SK-N-SH (cell line): Measurements from ENCODE around the gene AANAT. TPM values are rescaled to one million over a fixed set of nuclear protein-coding genes. Genes with fewer than 3 reads are reported as not detected.
A peak's percentile ranks its signal among the peaks of the same experiment; 100 is the strongest.

Experiments used
- CTCF ChIA-PET: fragments of 300-600, 350-600 bp; formaldehyde crosslinking; extraction: SDS; loops from one replicate; lab custom pipeline; 2021; lab: Yijun Ruan, JAX
- POLR2A ChIA-PET: fragments of 350-600 bp; sonication (Branson Sonifier 250); formaldehyde crosslinking; extraction: SDS; loops from one replicate; lab custom pipeline; 2020; ENCODE audit warnings: antibody characterized with exemption, inconsistent platforms; lab: Yijun Ruan, JAX
- DNase-seq: peaks from one replicate; pipeline ENCODE4 v3.0.0; 2012
- H2AFZ ChIP-seq: fragments of 200-600 bp; sonication (generic); 2 replicates; pipeline ENCODE4 v1.8.1; 2016; ENCODE audit warnings: antibody characterized with exemption, mild to moderate bottlenecking, low read depth
- H3F3A ChIP-seq: fragments of 200-600 bp; sonication (generic); replicated peaks from 2 replicates; pipeline ENCODE3; 2016; ENCODE audit warnings: antibody characterized with exemption, mild to moderate bottlenecking; ENCODE audit not compliant: insufficient read depth
- H3K27ac ChIP-seq, 2 experiments: fragments of 200-500 bp in 1 of 2; fragments of 200-600 bp in 1 of 2; sonication (Bioruptor generic) in 1 of 2; sonication (generic), shearing (Covaris generic) in 1 of 2; 2 replicates each; pipeline versions ENCODE4 v1.5.1 to v1.6.1; 2014 to 2016; ENCODE audit warnings: low read depth in 2 of 2, inconsistent platforms in 1 of 2, low read length in 1 of 2, mild to moderate bottlenecking in 1 of 2, mixed read lengths in 1 of 2
- H3K27me3 ChIP-seq: fragments of 200-600 bp; sonication (generic), shearing (Covaris generic); 2 replicates; pipeline ENCODE4 v1.6.1; 2016; ENCODE audit warnings: mixed run types; ENCODE audit not compliant: insufficient read depth
- H3K36me3 ChIP-seq, 2 experiments: fragments of 200-500 bp in 1 of 2; fragments of 200-600 bp in 1 of 2; sonication (Bioruptor generic) in 1 of 2; sonication (generic) in 1 of 2; replicated peaks in 1 of 2; 2 replicates each; pipeline versions ENCODE3 to v1.5.1; 2014 to 2016; ENCODE audit warnings: low read length in 1 of 2, mild to moderate bottlenecking in 1 of 2; ENCODE audit not compliant: insufficient read depth in 2 of 2, control insufficient read depth in 1 of 2
- H3K4me1 ChIP-seq, 2 experiments: fragments of 200-500 bp in 1 of 2; fragments of 200-600 bp in 1 of 2; sonication (Bioruptor generic) in 1 of 2; sonication (generic), shearing (Covaris generic) in 1 of 2; 2 replicates each; pipeline versions ENCODE4 v1.5.1 to v1.6.1; 2014 to 2016; ENCODE audit warnings: low read depth in 1 of 2, low read length in 1 of 2, mixed run types in 1 of 2; ENCODE audit not compliant: insufficient read depth in 2 of 2, control insufficient read depth in 1 of 2
- H3K4me2 ChIP-seq: fragments of 200-600 bp; sonication (generic), shearing (Covaris generic); 2 replicates; pipeline ENCODE4 v1.6.1; 2017; ENCODE audit warnings: mixed run types
- H3K4me3 ChIP-seq, 2 experiments: fragments of 200-500 bp in 1 of 2; fragments of 200-600 bp in 1 of 2; sonication (Bioruptor generic) in 1 of 2; sonication (generic), shearing (Covaris generic) in 1 of 2; 2 replicates each; pipeline versions ENCODE4 v1.5.1 to v1.8.1; 2014 to 2016; ENCODE audit warnings: low read depth in 2 of 2, inconsistent platforms in 1 of 2, low read length in 1 of 2, mild to moderate bottlenecking in 1 of 2, mixed read lengths in 1 of 2, moderate library complexity in 1 of 2
- H3K79me2 ChIP-seq: fragments of 200-600 bp; sonication (generic); 2 replicates; pipeline ENCODE4 v1.8.1; 2017; ENCODE audit warnings: mild to moderate bottlenecking; ENCODE audit not compliant: insufficient read depth
- H3K9ac ChIP-seq: fragments of 200-600 bp; sonication (generic); 2 replicates; pipeline ENCODE4 v1.6.1; 2017; ENCODE audit warnings: mixed run types
- H3K9me2 ChIP-seq: fragments of 200-600 bp; sonication (generic); 2 replicates; pipeline ENCODE4 v1.6.1; 2017; ENCODE audit warnings: mixed run types
- H3K9me3 ChIP-seq: fragments of 200-600 bp; sonication (generic); 2 replicates; pipeline ENCODE4 v1.6.1; 2017; ENCODE audit warnings: mixed run types, mild to moderate bottlenecking, moderate library complexity
- H4K20me1 ChIP-seq: fragments of 200-600 bp; sonication (generic); 2 replicates; pipeline ENCODE4 v1.6.1; 2017; ENCODE audit warnings: mild to moderate bottlenecking, mixed run types; ENCODE audit not compliant: insufficient read depth
- CTCF ChIP-seq: fragments of 200-600 bp; sonication (generic); IDR thresholded peaks from 2 replicates; pipeline ENCODE4 v1.6.1; 2017; ENCODE audit warnings: antibody characterized with exemption, mild to moderate bottlenecking, moderate library complexity
- EP300 ChIP-seq, 2 experiments: IDR thresholded peaks; 2 replicates each; pipeline versions ENCODE4 v1.4.0 to v1.6.1; 2012; ENCODE audit warnings: borderline replicate concordance in 1 of 2, low read depth in 1 of 2, low read length in 1 of 2
- EZH2phosphoT487 ChIP-seq: fragments of 200-600 bp; sonication (generic); IDR thresholded peaks from 2 replicates; pipeline ENCODE4 v1.6.1; 2017; ENCODE audit warnings: low read depth, mixed run types, mild to moderate bottlenecking, antibody characterized with exemption, moderate library complexity, borderline replicate concordance
- FOSL2 ChIP-seq: IDR thresholded peaks from 2 replicates; pipeline ENCODE4 v1.4.0; 2012; ENCODE audit warnings: low read depth, mild to moderate bottlenecking, moderate library complexity, borderline replicate concordance
- FOXM1 ChIP-seq: IDR thresholded peaks from 2 replicates; pipeline ENCODE4 v1.4.0; 2012; ENCODE audit warnings: low read depth, mild to moderate bottlenecking
- GABPA ChIP-seq: IDR thresholded peaks from 2 replicates; pipeline ENCODE4 v1.4.0; 2012; ENCODE audit warnings: low read depth, mild to moderate bottlenecking
- GATA2 ChIP-seq: sonication (generic); formaldehyde crosslinking; IDR thresholded peaks from 2 replicates; pipeline ENCODE4 v1.5.0; 2020; ENCODE audit warnings: mild to moderate bottlenecking, missing genetic modification reagents
- IRF3 ChIP-seq: fragments of 150-350 bp; IDR thresholded peaks from 2 replicates; pipeline ENCODE4 v1.6.1; 2016; ENCODE audit warnings: mild to moderate bottlenecking, low read depth, low read length
- JUND ChIP-seq: IDR thresholded peaks from 2 replicates; pipeline ENCODE4 v1.4.0; 2012
- MAX ChIP-seq: IDR thresholded peaks from 2 replicates; pipeline ENCODE4 v1.4.0; 2012; ENCODE audit warnings: low read depth
- MEF2A ChIP-seq: IDR thresholded peaks from 2 replicates; pipeline ENCODE4 v1.4.0; 2012; ENCODE audit warnings: low read depth, borderline replicate concordance
- MXI1 ChIP-seq: IDR thresholded peaks from 2 replicates; pipeline ENCODE4 v1.6.1; 2012; ENCODE audit warnings: mild to moderate bottlenecking, low read depth, low read length, improper control_type of control experiment
- RAD21 ChIP-seq: IDR thresholded peaks from 2 replicates; pipeline ENCODE4 v1.6.1; 2012; ENCODE audit warnings: mild to moderate bottlenecking, low read length
- RCOR1 ChIP-seq: fragments of 150-350 bp; IDR thresholded peaks from 2 replicates; pipeline ENCODE4 v1.6.1; 2017; ENCODE audit warnings: antibody characterized with exemption, low read length
- RFX5 ChIP-seq: IDR thresholded peaks from 2 replicates; pipeline ENCODE4 v1.6.1; 2012; ENCODE audit warnings: mild to moderate bottlenecking, improper control_type of control experiment, low read length
- RXRA ChIP-seq: IDR thresholded peaks from 2 replicates; pipeline ENCODE4 v1.4.0; 2012; ENCODE audit warnings: low read depth, mild to moderate bottlenecking, borderline replicate concordance
- SIN3A ChIP-seq: IDR thresholded peaks from 2 replicates; pipeline ENCODE4 v1.6.1; 2012; ENCODE audit warnings: low read depth, mild to moderate bottlenecking, low read length, moderate library complexity, borderline replicate concordance
- SMC3 ChIP-seq: IDR thresholded peaks from 2 replicates; pipeline ENCODE4 v1.6.1; 2012; ENCODE audit warnings: low read depth, low read length, improper control_type of control experiment
- TAF1 ChIP-seq: IDR thresholded peaks from 2 replicates; pipeline ENCODE4 v1.6.1; 2012; ENCODE audit warnings: low read depth, mild to moderate bottlenecking, low read length, moderate library complexity, borderline replicate concordance
- USF1 ChIP-seq: IDR thresholded peaks from 2 replicates; pipeline ENCODE4 v1.4.0; 2012; ENCODE audit warnings: low read depth, borderline replicate concordance
- USF2 ChIP-seq: fragments of 150-350 bp; IDR thresholded peaks from 2 replicates; pipeline ENCODE4 v1.6.1; 2017; ENCODE audit warnings: antibody characterized with exemption, low read length, low read depth, borderline replicate concordance
- ZBTB33 ChIP-seq: IDR thresholded peaks from 2 replicates; pipeline ENCODE4 v1.4.0; 2012; ENCODE audit warnings: low read depth, borderline replicate concordance
- WGBS: methylation state at CpG from one replicate; pipeline ENCODE4 v1.1.6; 2017; ENCODE audit warnings: low lambda C conversion rate; 5-methylcytosine and 5-hydroxymethylcytosine counted together
- polyA plus RNA-seq, 3 experiments: library from polyadenylated mRNA; depleted of rRNA; stranded (reverse); fragments of >200 nt; gene quantifications; 2 replicates each; pipeline ENCODE4 v1.2.3, GENCODE V29; 2012

The AANAT gene
- polyA plus RNA-seq, 1 of the 3 experiments (the other 2 are of a cell fraction) = 0.26 TPM

- Histone ChIP-seq H3F3A (peaks cover 15% of the 10 kb centered on the region), H4K20me1 (no peaks in the 10 kb centered on the region), H3K4me1 (peaks cover 23 to 71% of the 10 kb centered on the region in 2 experiments; a peak in 3 of 4 replicates), H3K9me3 (no peaks in the 10 kb centered on the region), H3K27me3 (no peaks in the 10 kb centered on the region), H3K9ac (peak overlapping the region; percentile 24; the same call in 1 of the 2 replicates), H3K4me2 (peak overlapping the region; percentile 92), H3K27ac (peak overlapping the region; percentile 48 to 93), H2AFZ (no peak overlapping the region; the same call in 1 of the 2 replicates), H3K4me3 (no peak overlapping the region), H3K9me2 (no peaks in the 10 kb centered on the region), H3K36me3 (no peaks in the 10 kb centered on the region), H3K79me2 (peaks cover 24% of the 10 kb centered on the region; the same call in 1 of the 2 replicates)
- 34% methylated on average over 28 of the region's 31 CpGs for WGBS
- peak; percentile 96 for DNase-seq
- POLR2A ChIA-PET = interaction anchor here (0.6 to 1.6 kb wide), 5 partner anchors 40 to 981 kb away, joined by 3 to 6 read pairs (median 4); partner anchors contain the start of gene PRPSAP1
- CTCF ChIA-PET = interaction anchor here (1.1 to 56.8 kb wide), 10 partner anchors 9 to 218 kb away, joined by 3 to 1687 read pairs (median 26); partner anchors contain the start of genes AANAT, RHBDF2 and UBE2O
- no peak for TF ChIP-seq USF1
- TF ChIP-seq ZBTB33 = no peak
- peak; percentile 95 for TF ChIP-seq MXI1
- TF ChIP-seq CTCF = no peak
- no peak for TF ChIP-seq FOXM1
- TF ChIP-seq SIN3A = peak; percentile 92
- no peak for TF ChIP-seq TAF1
- TF ChIP-seq SMC3 = peak; percentile 28; the same call in 1 of the 2 replicates
- no peak for TF ChIP-seq RXRA
- peak; percentile 96 for TF ChIP-seq RCOR1
- no peak for TF ChIP-seq JUND
- TF ChIP-seq RAD21 = peak; percentile 40
- TF ChIP-seq MEF2A = no peak
- TF ChIP-seq IRF3 = no peak
- peak; percentile 49 for TF ChIP-seq GABPA
- TF ChIP-seq USF2 = 0 out of 2 replicates have a peak, but pooled peaks have one; percentile 22
- TF ChIP-seq GATA2 (CRISPR knock-in tag) = no peak
- TF ChIP-seq MAX = peak; percentile 98
- no peak for TF ChIP-seq EZH2phosphoT487
- peak; percentile 5 for TF ChIP-seq RFX5
- no peak for TF ChIP-seq FOSL2
- peak in 1 of 2 experiments; percentile 66; a peak in 2 of 4 replicates for TF ChIP-seq EP300 (IDR thresholded peaks at IDR 0.05; ENCODE audit: borderline replicate concordance in 1 of 2, low read depth in 1 of 2, low read length in 1 of 2)
These were observed 30.8 kb downstream of the AANAT start for GRCh38 chr17:76497979-76498875.
